ENCODE results near the gene GGT1.

DNA sequence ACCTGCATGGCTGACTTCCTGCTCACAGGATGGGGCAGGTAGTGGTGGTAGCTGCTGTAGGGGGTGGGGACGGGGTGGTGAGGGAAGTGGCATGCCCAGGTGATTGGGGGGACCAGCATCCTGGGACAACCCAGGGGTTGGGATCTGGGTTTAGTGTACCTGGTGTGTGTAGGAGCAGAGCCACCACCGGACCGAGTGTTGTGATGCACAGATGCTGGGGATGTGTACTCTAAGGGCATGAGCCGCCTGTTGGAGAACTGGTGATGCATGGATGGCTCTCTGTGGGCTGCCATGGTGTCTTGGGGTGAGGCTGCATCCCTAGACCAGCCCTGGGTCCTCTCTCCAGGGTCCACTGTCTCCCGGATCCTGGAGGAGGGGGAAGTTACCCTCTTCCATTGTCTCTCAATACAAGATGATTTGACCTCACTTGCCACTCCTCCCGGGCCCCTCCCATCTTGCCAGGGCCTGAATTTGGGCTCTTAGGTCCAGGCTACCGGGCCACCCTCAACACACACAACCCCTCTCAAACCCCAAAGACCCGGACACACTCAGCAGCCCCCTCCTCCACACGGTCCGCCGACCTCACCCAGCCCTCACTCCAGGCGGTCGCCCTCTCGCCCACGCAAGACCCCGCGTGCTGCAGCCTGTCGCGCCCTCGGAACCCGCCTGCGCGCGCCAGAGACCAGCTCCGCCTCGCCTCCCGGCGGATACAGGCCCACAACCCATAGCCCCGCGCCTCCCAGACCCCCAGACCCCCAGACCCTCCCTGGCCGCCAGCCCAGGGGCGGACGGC, 10.7 kb upstream of the GGT1 start:
- TF ChIP-seq, protein P1, sequence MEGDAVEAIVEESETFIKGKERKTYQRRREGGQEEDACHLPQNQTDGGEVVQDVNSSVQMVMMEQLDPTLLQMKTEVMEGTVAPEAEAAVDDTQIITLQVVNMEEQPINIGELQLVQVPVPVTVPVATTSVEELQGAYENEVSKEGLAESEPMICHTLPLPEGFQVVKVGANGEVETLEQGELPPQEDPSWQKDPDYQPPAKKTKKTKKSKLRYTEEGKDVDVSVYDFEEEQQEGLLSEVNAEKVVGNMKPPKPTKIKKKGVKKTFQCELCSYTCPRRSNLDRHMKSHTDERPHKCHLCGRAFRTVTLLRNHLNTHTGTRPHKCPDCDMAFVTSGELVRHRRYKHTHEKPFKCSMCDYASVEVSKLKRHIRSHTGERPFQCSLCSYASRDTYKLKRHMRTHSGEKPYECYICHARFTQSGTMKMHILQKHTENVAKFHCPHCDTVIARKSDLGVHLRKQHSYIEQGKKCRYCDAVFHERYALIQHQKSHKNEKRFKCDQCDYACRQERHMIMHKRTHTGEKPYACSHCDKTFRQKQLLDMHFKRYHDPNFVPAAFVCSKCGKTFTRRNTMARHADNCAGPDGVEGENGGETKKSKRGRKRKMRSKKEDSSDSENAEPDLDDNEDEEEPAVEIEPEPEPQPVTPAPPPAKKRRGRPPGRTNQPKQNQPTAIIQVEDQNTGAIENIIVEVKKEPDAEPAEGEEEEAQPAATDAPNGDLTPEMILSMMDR (IDR thresholded peaks at IDR 0.05): no peak
- no peak for TF ChIP-seq EZH2 (IDR thresholded peaks at IDR 0.05)
